ENCODE data around the gene DCAF8.

The DCAF8 gene

GRCh38 chr1:160166166-160166868 is 96.0 kb downstream of the DCAF8 start:
- H3K4me3 ChIP-seq (ENCODE audit: low read depth, low read length): no peak overlapping the region
- DNase-seq (ENCODE audit: low read depth): no peak
- no peak for TF ChIP-seq CTCF (IDR thresholded peaks at IDR 0.05; ENCODE audit: low read depth, low read length, missing control alignments)
- in situ Hi-C loops (cut with HindIII; ENCODE audit: low sequenced_read_pairs): no loop called here
